GM23338 (cell line): ENCODE data around the gene CDC14A. TPM values are rescaled to one million over a fixed set of nuclear protein-coding genes. Genes with fewer than 3 reads are reported as not detected.

Experiments used
- ATAC-seq: fragments of 200-7000 bp; cut with Tn5 transposase; 3 replicates; pipeline ENCODE4 v1.9.1; 2020
- DNase-seq: peaks from one replicate; pipeline ENCODE4 v3.0.0-alpha.2; 2015; ENCODE audit warnings: low spot score
- H2AFZ ChIP-seq: fragments of 200-600 bp; sonication (generic); 2 replicates; pipeline ENCODE4 v1.8.0; 2016; ENCODE audit warnings: antibody characterized with exemption, mild to moderate bottlenecking, moderate library complexity
- H3F3A ChIP-seq: fragments of 200-600 bp; sonication (generic); replicated peaks from 2 replicates; pipeline ENCODE4 v1.8.0; 2017; ENCODE audit warnings: antibody characterized with exemption, mixed run types, low read depth
- H3K27ac ChIP-seq: fragments of 200-600 bp; sonication (generic); 2 replicates; pipeline ENCODE4 v1.6.1; 2016; ENCODE audit warnings: low read depth
- H3K27me3 ChIP-seq: fragments of 200-600 bp; sonication (generic); 2 replicates; pipeline ENCODE4 v1.8.0; 2016; ENCODE audit warnings: mild to moderate bottlenecking, mixed run types, moderate library complexity; ENCODE audit not compliant: insufficient read depth
- H3K36me3 ChIP-seq: fragments of 200-600 bp; sonication (generic); 2 replicates; pipeline ENCODE4 v1.8.0; 2016; ENCODE audit warnings: mild to moderate bottlenecking; ENCODE audit not compliant: insufficient read depth
- H3K4me1 ChIP-seq: fragments of 200-600 bp; sonication (generic); 2 replicates; pipeline ENCODE4 v1.8.0; 2016; ENCODE audit warnings: mild to moderate bottlenecking, moderate library complexity; ENCODE audit not compliant: insufficient read depth
- H3K4me2 ChIP-seq: fragments of 200-600 bp; sonication (generic); 2 replicates; pipeline ENCODE4 v1.7.1; 2017; ENCODE audit warnings: mixed run types
- H3K4me3 ChIP-seq: fragments of 200-600 bp; sonication (generic); 2 replicates; pipeline ENCODE4 v1.6.1; 2016; ENCODE audit warnings: mixed run types
- H3K79me2 ChIP-seq: fragments of 200-600 bp; sonication (generic); replicated peaks from 2 replicates; pipeline ENCODE4 v1.8.0; 2017; ENCODE audit warnings: mild to moderate bottlenecking; ENCODE audit not compliant: insufficient read depth
- H3K9me2 ChIP-seq: fragments of 200-600 bp; sonication (generic); 2 replicates; pipeline ENCODE4 v1.8.0; 2017; ENCODE audit not compliant: insufficient read depth
- H4K20me1 ChIP-seq: fragments of 200-600 bp; sonication (generic); replicated peaks from 2 replicates; pipeline ENCODE4 v1.8.0; 2017; ENCODE audit warnings: mild to moderate bottlenecking; ENCODE audit not compliant: insufficient read depth
- H3K27ac Mint-ChIP-seq: 2 replicates; pipeline ENCODE4 v1.8.0; 2020; ENCODE audit warnings: inconsistent platforms, mild to moderate bottlenecking, moderate library complexity, mixed read lengths
- H3K27me3 Mint-ChIP-seq: 3 replicates; pipeline ENCODE4 v1.8.0; 2022; ENCODE audit warnings: low read depth, mild to moderate bottlenecking, moderate library complexity, mixed read lengths, inconsistent platforms; ENCODE audit not compliant: insufficient read depth, poor library complexity
- H3K36me3 Mint-ChIP-seq: 3 replicates; pipeline ENCODE4 v1.8.0; 2021; ENCODE audit warnings: low read depth, mild to moderate bottlenecking, inconsistent platforms, moderate library complexity, mixed read lengths
- H3K4me1 Mint-ChIP-seq: 3 replicates; pipeline ENCODE4 v1.8.0; 2020; ENCODE audit warnings: mild to moderate bottlenecking, inconsistent platforms, mixed read lengths
- H3K4me3 Mint-ChIP-seq: 3 replicates; pipeline ENCODE4 v1.8.0; 2021; ENCODE audit warnings: moderate library complexity, mild to moderate bottlenecking, inconsistent platforms, mixed read lengths
- H3K9me3 Mint-ChIP-seq: 3 replicates; pipeline ENCODE4 v1.8.0; 2020; ENCODE audit warnings: moderate library complexity, mild to moderate bottlenecking, inconsistent platforms, mixed read lengths
- CREB1 ChIP-seq: fragments of 250-450 bp; sonication (Bioruptor Pico); IDR thresholded peaks from 2 replicates; pipeline ENCODE4 v1.5.0; 2020; ENCODE audit warnings: low read depth, mild to moderate bottlenecking, moderate library complexity
- ETS1 ChIP-seq: IDR thresholded peaks from 2 replicates; pipeline ENCODE4 v1.6.1; 2016; ENCODE audit warnings: antibody characterized with exemption
- EZH2 ChIP-seq: fragments of 200-600 bp; sonication (generic); IDR thresholded peaks from one replicate; pipeline ENCODE4 v1.8.0; 2017; ENCODE audit warnings: antibody characterized with exemption, mild to moderate bottlenecking, low read depth; ENCODE audit not compliant: unreplicated experiment
- EZH2phosphoT487 ChIP-seq: fragments of 200-600 bp; sonication (generic); IDR thresholded peaks from one replicate; pipeline ENCODE4 v1.8.1; 2018; ENCODE audit warnings: antibody characterized with exemption; ENCODE audit not compliant: unreplicated experiment
- JUNB ChIP-seq: IDR thresholded peaks from one replicate; pipeline ENCODE4 v1.6.1; 2016; ENCODE audit warnings: antibody characterized with exemption; ENCODE audit not compliant: unreplicated experiment
- POLR2AphosphoS5 ChIP-seq: IDR thresholded peaks from 2 replicates; pipeline ENCODE4 v1.6.1; 2016; ENCODE audit warnings: antibody characterized with exemption, low read depth
- REST ChIP-seq: IDR thresholded peaks from one replicate; pipeline ENCODE4 v1.6.1; 2018; ENCODE audit warnings: antibody characterized with exemption; ENCODE audit not compliant: unreplicated experiment
- STAT1 ChIP-seq: IDR thresholded peaks from one replicate; pipeline ENCODE4 v1.6.1; 2016; ENCODE audit warnings: antibody characterized with exemption; ENCODE audit not compliant: unreplicated experiment
- ZNF462 ChIP-seq: fragments of 250-450 bp; sonication (Bioruptor Pico); IDR thresholded peaks from 2 replicates; pipeline ENCODE4 v1.5.0; 2020; ENCODE audit warnings: mild to moderate bottlenecking, moderate library complexity
- polyA plus RNA-seq: library from polyadenylated mRNA; unstranded; fragments of >200 nt; fragmentation: Nextera tagmentation; extraction: Ambion mirVana; gene quantifications from 2 replicates; pipeline ENCODE4 v1.2.1, GENCODE V29; 2016
- total RNA-seq: library from RNA; depleted of rRNA; stranded (reverse); fragments of >200 nt; shearing (Covaris generic); gene quantifications from 2 replicates; pipeline ENCODE4 v1.2.3, GENCODE V29; 2014
- TF ChIP-seq, protein P1 (sequence below), 2 experiments: fragments of 200-600 bp in 1 of 2; sonication (generic) in 1 of 2; conservative IDR thresholded peaks; 2 replicates each; pipeline versions ENCODE4 v1.5.1 to v1.6.1; 2016 to 2017; ENCODE audit warnings: antibody characterized with exemption in 2 of 2, low read depth in 2 of 2, mild to moderate bottlenecking in 2 of 2, moderate library complexity in 1 of 2

Gene CDC14A
- total and polyA plus RNA-seq, 2 experiments from 2014 or later: 11.1 to 20.8 TPM

GRCh38 chr1:100431954-100432353 lies 79.6 kb downstream of the CDC14A start:
- Histone ChIP-seq H3K27ac (no peak overlapping the region), H3F3A (no peaks in the 10 kb centered on the region), H3K27me3 (no peaks in the 10 kb centered on the region), H3K9me2 (no peaks in the 10 kb centered on the region), H3K4me2 (no peak overlapping the region), H3K79me2 (no peaks in the 10 kb centered on the region; the same call in 1 of the 2 replicates), H4K20me1 (no peaks in the 10 kb centered on the region), H3K4me1 (peaks cover 28% of the 10 kb centered on the region), H3K36me3 (no peaks in the 10 kb centered on the region), H2AFZ (no peak overlapping the region), H3K4me3 (no peak overlapping the region)
- H3K9me3 Mint-ChIP-seq: no peaks in the 10 kb centered on the region
- peaks cover 29% of the 10 kb centered on the region for H3K4me1 Mint-ChIP-seq
- ATAC-seq: no peak
- DNase-seq: no peak
- peaks cover 2% of the 10 kb centered on the region for H3K27me3 Mint-ChIP-seq
- H3K4me3 Mint-ChIP-seq: no peak overlapping the region
- peaks cover 4% of the 10 kb centered on the region; the same call in 1 of the 3 replicates for H3K36me3 Mint-ChIP-seq
- TF ChIP-seq, protein P1, sequence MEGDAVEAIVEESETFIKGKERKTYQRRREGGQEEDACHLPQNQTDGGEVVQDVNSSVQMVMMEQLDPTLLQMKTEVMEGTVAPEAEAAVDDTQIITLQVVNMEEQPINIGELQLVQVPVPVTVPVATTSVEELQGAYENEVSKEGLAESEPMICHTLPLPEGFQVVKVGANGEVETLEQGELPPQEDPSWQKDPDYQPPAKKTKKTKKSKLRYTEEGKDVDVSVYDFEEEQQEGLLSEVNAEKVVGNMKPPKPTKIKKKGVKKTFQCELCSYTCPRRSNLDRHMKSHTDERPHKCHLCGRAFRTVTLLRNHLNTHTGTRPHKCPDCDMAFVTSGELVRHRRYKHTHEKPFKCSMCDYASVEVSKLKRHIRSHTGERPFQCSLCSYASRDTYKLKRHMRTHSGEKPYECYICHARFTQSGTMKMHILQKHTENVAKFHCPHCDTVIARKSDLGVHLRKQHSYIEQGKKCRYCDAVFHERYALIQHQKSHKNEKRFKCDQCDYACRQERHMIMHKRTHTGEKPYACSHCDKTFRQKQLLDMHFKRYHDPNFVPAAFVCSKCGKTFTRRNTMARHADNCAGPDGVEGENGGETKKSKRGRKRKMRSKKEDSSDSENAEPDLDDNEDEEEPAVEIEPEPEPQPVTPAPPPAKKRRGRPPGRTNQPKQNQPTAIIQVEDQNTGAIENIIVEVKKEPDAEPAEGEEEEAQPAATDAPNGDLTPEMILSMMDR (conservative IDR thresholded peaks at IDR 0.05; ENCODE audit: low read depth in 2 of 2): no peak
- TF ChIP-seq REST (no peak), POLR2AphosphoS5 (no peak), EZH2 (no peak), STAT1 (no peak), CREB1 (no peak), EZH2phosphoT487 (no peak), ETS1 (no peak), JUNB (no peak)
- H3K27ac Mint-ChIP-seq: no peak overlapping the region

DNA sequence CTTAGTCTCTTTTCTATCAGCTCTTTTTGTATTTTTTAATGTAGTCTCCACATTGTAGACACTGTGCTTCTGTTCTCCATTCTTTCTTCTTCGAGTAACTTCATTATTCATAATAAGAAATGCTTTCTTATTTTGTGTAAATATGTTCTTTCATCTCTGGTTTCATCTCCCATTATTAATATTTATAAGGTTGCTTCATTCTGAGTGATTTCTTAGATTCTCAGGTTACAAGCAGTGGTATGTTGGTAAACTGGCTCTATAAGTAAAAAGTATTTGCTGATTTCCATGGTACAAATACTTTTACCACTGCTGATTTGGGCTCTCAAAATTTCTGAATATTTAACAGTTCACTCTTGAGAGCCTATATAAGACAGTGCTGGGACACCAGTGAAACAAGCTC lies 81.3 kb downstream of the CDC14A start:
- Histone ChIP-seq H3F3A (no peaks in the 10 kb centered on the region), H3K4me2 (no peak overlapping the region), H3K9me2 (no peaks in the 10 kb centered on the region), H3K79me2 (no peaks in the 10 kb centered on the region; the same call in 1 of the 2 replicates), H3K4me3 (no peak overlapping the region), H2AFZ (no peak overlapping the region), H3K27ac (no peak overlapping the region), H3K4me1 (peaks cover 35% of the 10 kb centered on the region), H3K36me3 (no peaks in the 10 kb centered on the region), H4K20me1 (no peaks in the 10 kb centered on the region), H3K27me3 (no peaks in the 10 kb centered on the region)
- H3K27me3 Mint-ChIP-seq: peaks cover 2% of the 10 kb centered on the region
- no peaks in the 10 kb centered on the region for H3K9me3 Mint-ChIP-seq
- H3K4me1 Mint-ChIP-seq: peaks cover 36% of the 10 kb centered on the region
- no peak overlapping the region for H3K4me3 Mint-ChIP-seq
- DNase-seq (no peak), ATAC-seq (no peak)
- no peak overlapping the region for H3K27ac Mint-ChIP-seq
- peaks cover 4% of the 10 kb centered on the region; the same call in 1 of the 3 replicates for H3K36me3 Mint-ChIP-seq
- TF ChIP-seq EZH2: no peak
- no peak for TF ChIP-seq ZNF462 (CRISPR knock-in tag)
- no peak for TF ChIP-seq JUNB
